Memory B cell (primary cell): Measurements from ENCODE around the gene MYB.

Experiments
- ATAC-seq: fragments of 150-1000 bp; cut with Tn5 transposase; 2 replicates; pipeline ENCODE4 v1.10.0; 2021; ENCODE audit warnings: low read depth, mild to moderate bottlenecking, moderate library complexity
- DNase-seq, 2 donors: peaks; one replicate each; pipeline ENCODE4 v3.0.0; 2022; ENCODE audit warnings: low spot score in 2 of 2
- H3K27ac Mint-ChIP-seq: one replicate; pipeline ENCODE4 v1.8.0; 2022; ENCODE audit warnings: mild to moderate bottlenecking, moderate library complexity, mixed read lengths
- H3K27me3 Mint-ChIP-seq: one replicate; pipeline ENCODE4 v1.8.0; 2022; ENCODE audit warnings: mixed read lengths
- H3K36me3 Mint-ChIP-seq: one replicate; pipeline ENCODE4 v1.8.0; 2022; ENCODE audit warnings: mild to moderate bottlenecking, mixed read lengths
- H3K4me1 Mint-ChIP-seq: one replicate; pipeline ENCODE4 v1.8.0; 2022; ENCODE audit warnings: mixed read lengths
- H3K4me3 Mint-ChIP-seq: one replicate; pipeline ENCODE4 v1.8.0; 2022; ENCODE audit warnings: mild to moderate bottlenecking, moderate library complexity, mixed read lengths
- H3K9me3 Mint-ChIP-seq: one replicate; pipeline ENCODE4 v1.8.0; 2022; ENCODE audit warnings: mixed read lengths

MYB gene

DNA sequence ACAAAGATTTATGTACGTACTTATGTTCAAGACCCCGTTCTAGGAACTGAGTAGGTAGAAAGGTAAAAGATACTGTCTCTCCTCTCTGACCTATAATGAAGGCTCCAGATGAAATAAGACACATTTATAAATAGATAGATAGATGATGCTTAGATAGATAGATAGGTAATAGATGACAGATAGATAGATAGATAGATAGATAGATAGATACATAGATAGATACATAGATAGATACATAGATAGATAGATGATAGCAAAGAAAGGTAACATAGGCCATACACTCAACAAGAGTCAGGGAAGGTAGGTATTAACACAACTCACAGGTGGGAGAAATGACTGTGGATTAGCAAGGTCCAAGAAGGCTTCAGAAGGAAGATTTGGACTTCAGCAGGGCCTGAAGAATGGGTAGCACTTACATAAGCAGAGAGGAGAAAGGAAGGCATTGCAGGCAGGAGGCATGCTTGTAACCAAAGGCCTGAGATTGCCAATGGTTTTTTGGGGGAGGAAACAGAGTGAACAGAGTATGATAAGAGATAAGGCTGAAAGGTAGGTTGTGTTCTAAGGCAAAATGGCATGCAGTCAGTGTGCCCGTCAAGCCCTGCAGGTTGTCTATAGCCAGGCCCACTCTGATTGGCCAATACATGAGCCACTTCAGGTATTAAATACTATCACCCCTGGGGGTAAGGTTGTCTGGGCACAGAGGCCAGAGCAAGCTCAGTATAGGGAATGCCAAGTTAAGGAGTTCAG is 7.7 kb upstream of the MYB start:
- peaks cover 6% of the 10 kb centered on the region for H3K4me1 Mint-ChIP-seq
- H3K27me3 Mint-ChIP-seq, result no peaks in the 10 kb centered on the region
- H3K27ac Mint-ChIP-seq, result no peak overlapping the region
- no peaks in the 10 kb centered on the region for H3K9me3 Mint-ChIP-seq
- ATAC-seq (no peak), DNase-seq (no peak)
- no peak overlapping the region for H3K4me3 Mint-ChIP-seq
- H3K36me3 Mint-ChIP-seq, result no peaks in the 10 kb centered on the region

DNA sequence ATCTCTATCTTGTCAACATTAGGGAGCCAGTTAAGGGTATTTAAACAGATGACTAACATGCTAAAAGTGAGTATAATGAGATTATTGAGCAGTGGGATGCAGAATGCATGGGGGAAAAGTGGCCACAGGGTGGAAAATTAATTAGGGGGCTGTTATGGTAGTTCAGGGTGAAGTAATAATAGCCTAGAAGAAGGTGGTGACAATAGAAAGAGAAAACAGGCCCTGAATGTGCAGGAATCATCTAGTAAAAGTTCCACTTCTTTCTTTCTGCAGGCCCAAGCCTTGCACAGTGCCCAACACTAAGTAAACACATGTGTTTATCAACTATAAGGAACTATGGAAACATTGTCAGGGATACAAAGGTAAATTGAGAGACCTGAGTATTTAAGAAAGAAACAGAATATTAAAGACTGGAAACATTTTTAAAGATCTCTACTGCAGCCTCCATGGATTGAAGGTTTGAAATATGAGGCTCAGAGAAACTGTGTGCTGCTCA is 7.1 kb upstream of the MYB start:
- DNase-seq (no peak), ATAC-seq (no peak)
- H3K27me3 Mint-ChIP-seq, result no peaks in the 10 kb centered on the region
- H3K4me1 Mint-ChIP-seq, result peaks cover 6% of the 10 kb centered on the region
- H3K9me3 Mint-ChIP-seq, result no peaks in the 10 kb centered on the region
- H3K4me3 Mint-ChIP-seq, result no peak overlapping the region
- H3K36me3 Mint-ChIP-seq, result no peaks in the 10 kb centered on the region
- H3K27ac Mint-ChIP-seq, result no peak overlapping the region

DNA sequence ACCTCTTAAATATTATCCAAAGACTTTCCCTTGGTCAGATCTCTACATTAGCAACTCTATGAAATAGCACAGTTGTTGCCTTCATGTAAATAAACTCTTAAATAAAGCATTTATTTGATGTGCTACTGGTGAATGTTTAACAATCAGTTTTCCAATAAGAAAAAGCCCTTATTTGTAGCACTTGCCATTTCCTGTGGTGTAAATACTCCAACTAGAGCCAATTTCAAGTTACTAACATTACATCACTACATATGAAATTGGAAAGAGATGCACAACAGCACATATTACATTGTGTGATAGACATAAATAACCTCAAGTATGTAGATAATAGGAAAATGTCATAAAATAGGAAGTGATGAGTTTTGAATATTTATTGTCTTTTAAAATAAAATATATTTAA is 5.0 kb upstream of the MYB start:
- DNase-seq, result no peak
- no peak for ATAC-seq
- Mint-ChIP-seq H3K27me3 (no peaks in the 10 kb centered on the region), H3K4me1 (peaks cover 9% of the 10 kb centered on the region), H3K4me3 (no peak overlapping the region), H3K36me3 (no peaks in the 10 kb centered on the region), H3K27ac (no peak overlapping the region), H3K9me3 (no peaks in the 10 kb centered on the region)

DNA sequence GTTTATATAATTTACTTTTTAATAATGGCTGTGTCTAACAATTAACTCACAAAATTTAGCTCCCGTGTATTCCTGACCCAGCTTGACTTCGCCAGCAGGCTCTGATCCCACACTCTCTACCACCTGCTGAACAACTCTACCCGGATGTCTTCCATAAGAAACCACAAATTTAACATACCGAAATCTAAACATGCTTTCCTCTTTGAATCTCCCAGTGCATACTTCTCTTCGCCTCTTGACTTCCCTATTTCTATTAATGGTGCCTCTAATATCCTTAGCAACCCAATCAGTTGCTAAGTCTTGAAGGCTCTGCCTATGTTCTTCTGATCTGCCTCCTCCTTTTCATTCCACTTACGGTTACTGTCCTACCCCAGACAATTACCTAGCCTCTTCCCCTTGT is 4.6 kb upstream of the MYB start:
- Mint-ChIP-seq H3K36me3 (no peaks in the 10 kb centered on the region), H3K27ac (no peak overlapping the region), H3K4me3 (no peak overlapping the region), H3K4me1 (peaks cover 9% of the 10 kb centered on the region), H3K27me3 (no peaks in the 10 kb centered on the region), H3K9me3 (no peaks in the 10 kb centered on the region)
- DNase-seq, result no peak
- ATAC-seq, result peak; percentile 8

DNA sequence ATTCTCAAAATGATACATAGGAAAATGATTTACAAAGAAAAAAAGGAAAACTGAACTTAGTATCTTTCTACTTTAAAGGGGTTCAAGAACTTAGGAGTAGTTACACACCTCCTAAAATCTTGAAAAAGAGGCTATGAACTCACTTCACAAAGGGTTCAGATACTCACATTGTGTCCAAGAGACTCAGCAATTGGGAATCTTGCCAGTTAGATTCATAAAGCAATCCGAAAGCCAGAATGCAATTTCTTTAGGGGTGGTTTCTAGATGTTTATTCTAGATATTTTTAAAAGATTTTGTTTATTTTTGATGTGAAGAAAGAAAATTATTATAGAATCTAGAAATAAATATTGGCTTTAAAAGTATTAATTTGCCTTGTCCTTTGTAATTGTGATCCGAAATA is 1.7 kb upstream of the MYB start:
- DNase-seq (no peak), ATAC-seq (no peak)
- Mint-ChIP-seq H3K4me1 (peaks cover 22% of the 10 kb centered on the region), H3K36me3 (no peaks in the 10 kb centered on the region), H3K9me3 (no peaks in the 10 kb centered on the region), H3K27me3 (no peaks in the 10 kb centered on the region), H3K4me3 (no peak overlapping the region), H3K27ac (no peak overlapping the region)

DNA sequence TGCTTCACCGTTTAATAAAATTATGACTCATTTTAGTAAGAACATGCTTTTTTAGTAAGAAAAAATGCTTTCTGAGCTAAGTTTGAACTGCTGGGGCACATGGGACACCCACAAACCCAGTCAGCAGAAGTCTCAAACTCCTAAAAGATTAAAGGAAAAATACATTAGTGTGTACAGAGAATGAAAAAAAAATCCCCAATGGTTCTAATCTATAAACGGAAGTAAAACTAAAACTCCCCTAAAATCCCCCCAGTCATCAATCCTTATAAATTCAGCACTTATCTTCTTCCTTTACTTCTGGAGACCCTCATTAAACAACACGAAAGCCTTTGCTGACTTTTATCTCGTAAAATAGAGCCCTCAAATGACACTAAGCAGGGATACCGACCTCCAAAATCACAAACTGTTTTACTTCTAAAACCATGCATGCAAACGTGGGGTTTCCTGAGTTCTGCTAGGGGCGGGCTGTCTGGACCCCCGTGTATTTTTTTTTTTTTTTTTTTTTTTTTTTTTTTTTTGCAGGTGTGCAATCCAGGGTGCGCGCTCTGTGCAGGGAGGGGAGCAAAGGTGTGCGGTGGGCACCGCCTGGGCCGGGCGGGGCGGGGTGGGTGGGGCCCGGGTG is 1.1 kb upstream of the MYB start:
- Mint-ChIP-seq H3K4me3 (peak overlapping the region; percentile 85), H3K27me3 (no peaks in the 10 kb centered on the region), H3K9me3 (no peaks in the 10 kb centered on the region), H3K36me3 (no peaks in the 10 kb centered on the region), H3K4me1 (peaks cover 22% of the 10 kb centered on the region), H3K27ac (peak overlapping the region; percentile 31)
- DNase-seq, result no peak
- ATAC-seq, result no peak

DNA sequence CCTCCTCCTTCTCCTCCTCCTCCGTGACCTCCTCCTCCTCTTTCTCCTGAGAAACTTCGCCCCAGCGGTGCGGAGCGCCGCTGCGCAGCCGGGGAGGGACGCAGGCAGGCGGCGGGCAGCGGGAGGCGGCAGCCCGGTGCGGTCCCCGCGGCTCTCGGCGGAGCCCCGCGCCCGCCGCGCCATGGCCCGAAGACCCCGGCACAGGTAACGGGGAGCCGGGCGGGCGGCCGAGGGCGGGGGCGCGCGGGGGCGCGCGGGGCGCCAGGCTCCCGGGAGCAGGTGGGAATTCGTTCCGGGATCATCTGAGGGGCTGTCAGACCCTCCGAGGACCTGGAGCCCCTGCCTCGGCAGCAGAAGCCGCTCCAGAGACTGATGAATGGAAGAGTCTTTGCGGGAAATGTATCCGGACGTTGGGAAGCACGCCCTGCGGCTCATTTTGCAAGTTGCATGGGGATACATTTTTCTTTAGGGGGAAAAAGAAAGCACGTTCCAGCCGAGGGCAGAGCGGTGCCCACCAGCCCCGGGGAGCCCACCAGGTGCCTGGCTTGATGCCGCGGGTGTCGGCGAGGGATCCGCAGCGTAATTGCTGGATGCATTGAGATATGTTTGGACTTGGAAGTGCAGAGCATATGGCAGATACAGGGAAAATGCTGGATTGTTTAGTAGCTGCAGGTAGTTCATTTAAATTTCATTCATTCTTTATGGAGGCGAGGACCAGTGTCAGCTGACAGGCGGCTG is 394 bp downstream of the MYB start:
- DNase-seq, result peak in 1 of 2 donors; percentile 22
- H3K9me3 Mint-ChIP-seq, result no peaks in the 10 kb centered on the region
- no peak overlapping the region for H3K27ac Mint-ChIP-seq
- no peaks in the 10 kb centered on the region for H3K36me3 Mint-ChIP-seq
- ATAC-seq, result no peak
- peak overlapping the region; percentile 89 for H3K4me3 Mint-ChIP-seq
- H3K27me3 Mint-ChIP-seq, result no peaks in the 10 kb centered on the region
- peaks cover 20% of the 10 kb centered on the region for H3K4me1 Mint-ChIP-seq

DNA sequence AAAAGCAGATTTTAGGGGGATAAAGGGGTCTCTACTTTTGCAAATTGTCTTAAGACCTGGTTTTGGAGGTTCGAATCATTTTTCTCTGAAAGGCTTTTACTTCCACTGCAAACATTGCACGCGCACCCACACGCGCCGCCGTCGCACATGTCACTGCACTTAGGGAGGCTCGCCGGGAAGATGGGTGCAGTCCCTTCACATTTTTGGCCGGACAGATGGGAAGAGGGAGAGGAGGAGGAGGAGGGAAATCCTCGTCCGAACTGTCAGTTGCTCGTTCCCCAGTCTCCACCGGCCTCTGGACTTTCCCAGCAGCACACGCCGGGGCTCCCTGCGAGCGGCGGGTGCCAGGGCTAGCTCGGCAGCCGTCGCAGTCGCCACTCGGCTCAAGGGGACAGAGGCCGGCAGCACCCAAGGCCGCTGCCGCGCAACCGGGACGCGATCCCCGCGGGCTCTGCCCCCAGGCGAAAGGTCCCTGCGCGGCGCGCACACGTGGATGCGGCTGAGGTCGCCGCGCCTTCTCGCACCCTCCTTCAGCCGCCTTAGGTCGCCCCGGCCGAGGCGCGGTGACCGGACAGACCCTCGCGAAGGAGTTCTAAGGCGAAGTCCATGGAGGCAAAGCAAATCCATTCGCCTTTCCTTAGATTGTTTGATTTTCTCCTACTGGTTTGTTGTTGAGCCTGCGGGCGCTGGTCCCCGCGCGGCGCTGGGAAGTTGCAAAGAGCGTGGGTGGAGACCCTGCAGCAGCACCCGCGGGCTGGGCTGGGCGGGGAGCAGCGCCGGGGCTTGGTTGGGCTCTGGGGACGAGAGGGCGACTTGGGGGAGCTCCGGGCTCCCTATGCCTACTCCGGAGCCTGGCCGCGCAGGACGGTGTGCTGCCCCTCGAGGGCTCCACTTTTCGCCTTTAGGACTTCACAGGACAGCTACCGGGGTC is 1.2 kb downstream of the MYB start:
- peak in 1 of 2 donors; percentile 22 for DNase-seq
- no peak overlapping the region for H3K27ac Mint-ChIP-seq
- no peak for ATAC-seq
- H3K27me3 Mint-ChIP-seq, result no peaks in the 10 kb centered on the region
- H3K4me1 Mint-ChIP-seq, result peaks cover 16% of the 10 kb centered on the region
- H3K4me3 Mint-ChIP-seq, result peak overlapping the region; percentile 89
- H3K9me3 Mint-ChIP-seq, result no peaks in the 10 kb centered on the region
- H3K36me3 Mint-ChIP-seq, result no peaks in the 10 kb centered on the region

DNA sequence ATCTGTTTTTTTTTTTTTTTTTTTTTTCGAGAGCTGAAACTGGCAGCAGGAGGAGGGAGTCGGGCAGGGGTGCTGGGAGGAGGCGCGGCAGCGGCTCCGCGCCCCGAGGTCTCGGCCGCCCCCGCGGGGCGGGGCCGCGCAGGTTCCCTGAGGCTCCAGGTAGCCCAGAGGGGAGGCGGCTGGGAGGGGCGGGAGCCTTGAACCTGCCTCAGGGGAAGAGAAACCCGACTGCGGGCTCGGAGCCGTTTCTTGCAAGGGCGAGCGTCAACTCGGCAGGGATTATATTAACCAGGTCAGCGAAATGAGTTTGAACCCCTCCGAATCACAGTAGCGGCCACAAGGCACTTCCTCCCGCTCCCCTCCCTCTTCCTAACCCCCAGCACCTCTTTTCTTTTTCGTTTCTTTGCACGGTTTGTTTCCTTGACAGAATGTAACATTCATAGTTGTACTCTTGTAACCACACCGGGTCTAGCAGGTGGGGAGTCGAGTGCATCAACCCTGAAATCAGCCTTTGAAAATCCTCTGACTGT is 2.0 kb downstream of the MYB start:
- Mint-ChIP-seq H3K9me3 (no peaks in the 10 kb centered on the region), H3K36me3 (no peaks in the 10 kb centered on the region)
- peak; percentile 41 for ATAC-seq

DNA sequence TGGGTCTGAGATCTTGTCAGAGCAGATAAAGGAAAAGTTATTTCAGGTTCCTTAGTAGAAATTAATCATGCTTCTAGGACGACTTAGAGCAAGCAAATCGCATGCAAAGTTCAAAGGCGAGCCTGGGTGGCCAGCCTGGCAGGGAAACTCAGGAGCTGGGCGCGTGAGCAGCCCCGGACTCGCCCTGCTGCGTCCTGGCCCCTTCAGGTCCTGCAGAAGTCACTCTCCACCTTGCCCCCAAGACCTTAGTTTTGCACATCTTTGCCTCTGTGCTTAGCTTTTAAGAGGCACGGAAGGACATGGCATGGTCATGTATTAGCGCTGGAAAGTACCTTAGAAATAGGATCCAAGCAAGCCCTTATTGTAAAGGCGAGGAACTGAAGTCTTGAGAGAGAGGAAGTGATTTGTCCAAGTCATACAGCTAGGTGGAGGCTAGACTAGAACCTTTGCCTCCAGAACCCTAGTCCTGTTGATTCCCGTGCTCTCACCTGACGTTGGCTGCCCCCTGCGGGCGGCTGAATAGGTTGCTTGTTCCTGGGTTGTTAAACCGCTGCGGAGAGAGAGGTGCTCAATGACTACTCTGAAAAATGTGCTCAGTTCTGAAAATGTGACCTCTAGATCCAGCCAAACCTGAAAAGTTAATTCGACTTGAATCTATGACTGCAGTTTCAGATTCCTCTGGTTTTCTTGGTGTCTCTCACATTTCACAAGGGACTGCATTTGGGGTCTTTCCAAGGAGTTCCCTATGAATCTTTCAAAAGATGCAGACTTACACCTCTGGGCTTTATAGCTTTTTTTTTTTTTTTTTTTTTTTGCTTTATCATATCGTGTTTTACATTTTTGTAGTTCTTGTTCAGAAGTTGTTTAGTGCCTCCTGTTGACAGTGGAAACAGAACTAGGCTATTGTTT is 2.7 kb downstream of the MYB start:
- H3K9me3 Mint-ChIP-seq, result no peaks in the 10 kb centered on the region
- peak in 1 of 2 donors; percentile 41 for DNase-seq
- peaks cover 2% of the 10 kb centered on the region for H3K27me3 Mint-ChIP-seq
- peak overlapping the region; percentile 89 for H3K4me3 Mint-ChIP-seq
- H3K4me1 Mint-ChIP-seq, result peaks cover 16% of the 10 kb centered on the region
- no peak overlapping the region for H3K27ac Mint-ChIP-seq
- peak; percentile 46 for ATAC-seq
- H3K36me3 Mint-ChIP-seq, result no peaks in the 10 kb centered on the region

More for the DNA sequence above, 2.0 kb downstream of the MYB start:
- Mint-ChIP-seq H3K4me1 (peaks cover 16% of the 10 kb centered on the region), H3K27me3 (no peaks in the 10 kb centered on the region), H3K4me3 (peak overlapping the region; percentile 89), H3K27ac (no peak overlapping the region)
- peak in 1 of 2 donors; percentile 30 for DNase-seq

DNA sequence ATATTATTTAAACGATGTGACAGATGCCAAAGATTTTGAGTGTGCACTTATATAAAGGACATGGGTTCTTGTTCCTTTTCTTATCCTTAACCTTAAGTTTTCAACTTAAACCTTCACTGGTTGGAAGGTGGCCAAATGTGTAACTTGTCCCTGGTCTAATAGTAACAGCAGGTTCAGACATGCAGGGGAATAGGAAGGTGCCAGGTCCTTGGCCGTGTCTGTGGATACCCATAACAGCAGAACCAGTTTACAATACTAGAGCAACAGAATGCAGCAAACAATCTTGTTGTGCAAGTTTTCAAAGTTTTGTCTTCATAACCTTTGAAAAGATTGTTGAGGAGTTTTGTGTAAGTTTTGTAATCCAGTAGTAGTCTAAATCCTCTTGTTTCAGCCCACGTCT is 4.4 kb downstream of the MYB start:
- Mint-ChIP-seq H3K27me3 (peaks cover 7% of the 10 kb centered on the region), H3K36me3 (no peaks in the 10 kb centered on the region), H3K4me3 (no peak overlapping the region), H3K27ac (no peak overlapping the region), H3K4me1 (peaks cover 13% of the 10 kb centered on the region), H3K9me3 (no peaks in the 10 kb centered on the region)
- DNase-seq, result no peak
- no peak for ATAC-seq

DNA sequence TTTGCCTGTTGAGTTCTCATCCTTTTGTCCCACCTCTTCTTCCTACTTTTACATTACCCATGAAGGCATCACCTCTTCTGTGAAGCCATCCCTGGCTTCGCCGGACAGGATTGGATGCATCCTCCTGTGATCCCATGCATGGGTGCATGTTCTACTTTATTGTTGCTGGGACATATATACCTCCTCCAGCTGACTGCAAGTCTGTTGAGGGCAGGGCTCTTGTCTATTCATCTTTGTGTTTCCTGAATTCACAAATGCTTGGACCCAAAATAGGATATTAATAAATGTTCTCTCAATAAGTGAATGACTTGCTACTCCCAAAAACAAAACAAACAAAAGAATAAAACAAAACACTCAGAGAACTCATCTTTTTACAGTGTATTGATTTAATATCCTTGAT is 5.1 kb downstream of the MYB start:
- Mint-ChIP-seq H3K4me3 (no peak overlapping the region), H3K27me3 (peaks cover 7% of the 10 kb centered on the region), H3K9me3 (no peaks in the 10 kb centered on the region), H3K4me1 (peaks cover 13% of the 10 kb centered on the region), H3K36me3 (no peaks in the 10 kb centered on the region), H3K27ac (no peak overlapping the region)
- DNase-seq (no peak), ATAC-seq (no peak)
